OCI-LY7 (cell line): ENCODE data around the gene RBP3. TPM values are rescaled to one million over a fixed set of nuclear protein-coding genes. Genes with fewer than 3 reads are reported as not detected.

Experiments used
- BruUV-seq: library from RNA; stranded (reverse); fragments of 400-500 nt; replicated peaks from 2 replicates; lab custom pipeline; 2021; lab: Mats Ljungman, UMichigan
- CTCF ChIA-PET: fragments of 300-600 bp; sonication (Branson Sonifier 250); formaldehyde crosslinking; loops from one replicate; lab custom pipeline; 2022; ENCODE audit warnings: antibody characterized with exemption; ENCODE audit not compliant: unreplicated experiment; lab: Charles Lee
- POLR2A ChIA-PET: fragments of 300-600 bp; sonication (Branson Sonifier 250); formaldehyde crosslinking; loops from one replicate; lab custom pipeline; 2022; ENCODE audit warnings: antibody characterized with exemption; lab: Charles Lee
- DNase-seq: peaks from one replicate; pipeline ENCODE4 v3.0.0-alpha.2; 2015; ENCODE audit warnings: low spot score
- H2AFZ ChIP-seq: fragments of 200-600 bp; sonication (generic), shearing (Covaris generic); 2 replicates; pipeline ENCODE4 v1.6.1; 2014; ENCODE audit warnings: mild to moderate bottlenecking, antibody characterized with exemption, low read length, moderate library complexity
- H3K27ac ChIP-seq: fragments of 200-600 bp; sonication (generic); 2 replicates; pipeline ENCODE4 v1.5.1; 2014; ENCODE audit warnings: mixed run types, low read depth, mild to moderate bottlenecking, moderate library complexity, low read length, inconsistent platforms; ENCODE audit not compliant: poor library complexity, severe bottlenecking
- H3K36me3 ChIP-seq: fragments of 200-600 bp; sonication (generic); 2 replicates; pipeline ENCODE4 v1.6.1; 2014; ENCODE audit warnings: mild to moderate bottlenecking, antibody characterized with exemption, low read length, moderate library complexity, mixed read lengths; ENCODE audit not compliant: insufficient read depth
- H3K4me1 ChIP-seq: fragments of 200-600 bp; sonication (generic); 2 replicates; pipeline ENCODE4 v1.5.1; 2014; ENCODE audit warnings: mild to moderate bottlenecking, low read length; ENCODE audit not compliant: insufficient read depth, poor library complexity, severe bottlenecking
- H3K4me2 ChIP-seq: fragments of 200-600 bp; sonication (generic); 2 replicates; pipeline ENCODE4 v1.6.1; 2014; ENCODE audit warnings: mild to moderate bottlenecking, low read length
- H3K4me3 ChIP-seq: fragments of 200-600 bp; sonication (generic); 2 replicates; pipeline ENCODE4 v1.5.1; 2014; ENCODE audit warnings: mild to moderate bottlenecking, low read depth, low read length; ENCODE audit not compliant: poor library complexity, severe bottlenecking
- H3K79me2 ChIP-seq: fragments of 200-600 bp; sonication (generic); 2 replicates; pipeline ENCODE4 v1.6.1; 2016; ENCODE audit warnings: low read depth, mild to moderate bottlenecking, low read length, moderate library complexity, mixed read lengths; ENCODE audit not compliant: insufficient read depth
- H3K9me2 ChIP-seq: fragments of 200-600 bp; sonication (generic); 2 replicates; pipeline ENCODE4 v1.6.1; 2016; ENCODE audit warnings: mild to moderate bottlenecking, low read length, mixed read lengths; ENCODE audit not compliant: insufficient read depth
- H3K9me3 ChIP-seq: fragments of 200-600 bp; sonication (generic); 2 replicates; pipeline ENCODE4 v1.6.1; 2014; ENCODE audit warnings: mild to moderate bottlenecking, mixed run types, low read length, mixed read lengths
- H4K20me1 ChIP-seq: fragments of 200-600 bp; sonication (generic); 2 replicates; pipeline ENCODE4 v1.6.1; 2014; ENCODE audit warnings: mild to moderate bottlenecking, antibody characterized with exemption, low read length, moderate library complexity, mixed read lengths; ENCODE audit not compliant: insufficient read depth
- EZH2phosphoT487 ChIP-seq: fragments of 200-600 bp; sonication (generic); IDR thresholded peaks from 2 replicates; pipeline ENCODE4 v1.6.1; 2018; ENCODE audit warnings: low read depth, borderline replicate concordance, mild to moderate bottlenecking, mixed run types, antibody characterized with exemption, low read length, moderate library complexity, mixed read lengths
- intact Hi-C: fragments of 100-400 bp; cut with micrococcal nuclease; formaldehyde crosslinking; loops from one replicate; pipeline ENCODE4 v1.10.0; 2022; ENCODE audit not compliant: unreplicated experiment
- total RNA-seq, 2 experiments: library from RNA; depleted of rRNA in 1 of 2; stranded (reverse); fragments of >200 nt in 1 of 2; shearing (Covaris generic) in 1 of 2; gene quantifications; 2 replicates each; pipeline ENCODE4 v1.2.3, GENCODE V29; 2014 to 2022
- TF ChIP-seq, protein P1 (sequence below): fragments of 200-600 bp; sonication (generic); conservative IDR thresholded peaks from 2 replicates; pipeline ENCODE4 v1.5.1; 2014; ENCODE audit warnings: mild to moderate bottlenecking, antibody characterized with exemption, low read length, moderate library complexity, mixed read lengths

The RBP3 gene
- total RNA-seq, 2 experiments from 2014 or later = not detected

DNA sequence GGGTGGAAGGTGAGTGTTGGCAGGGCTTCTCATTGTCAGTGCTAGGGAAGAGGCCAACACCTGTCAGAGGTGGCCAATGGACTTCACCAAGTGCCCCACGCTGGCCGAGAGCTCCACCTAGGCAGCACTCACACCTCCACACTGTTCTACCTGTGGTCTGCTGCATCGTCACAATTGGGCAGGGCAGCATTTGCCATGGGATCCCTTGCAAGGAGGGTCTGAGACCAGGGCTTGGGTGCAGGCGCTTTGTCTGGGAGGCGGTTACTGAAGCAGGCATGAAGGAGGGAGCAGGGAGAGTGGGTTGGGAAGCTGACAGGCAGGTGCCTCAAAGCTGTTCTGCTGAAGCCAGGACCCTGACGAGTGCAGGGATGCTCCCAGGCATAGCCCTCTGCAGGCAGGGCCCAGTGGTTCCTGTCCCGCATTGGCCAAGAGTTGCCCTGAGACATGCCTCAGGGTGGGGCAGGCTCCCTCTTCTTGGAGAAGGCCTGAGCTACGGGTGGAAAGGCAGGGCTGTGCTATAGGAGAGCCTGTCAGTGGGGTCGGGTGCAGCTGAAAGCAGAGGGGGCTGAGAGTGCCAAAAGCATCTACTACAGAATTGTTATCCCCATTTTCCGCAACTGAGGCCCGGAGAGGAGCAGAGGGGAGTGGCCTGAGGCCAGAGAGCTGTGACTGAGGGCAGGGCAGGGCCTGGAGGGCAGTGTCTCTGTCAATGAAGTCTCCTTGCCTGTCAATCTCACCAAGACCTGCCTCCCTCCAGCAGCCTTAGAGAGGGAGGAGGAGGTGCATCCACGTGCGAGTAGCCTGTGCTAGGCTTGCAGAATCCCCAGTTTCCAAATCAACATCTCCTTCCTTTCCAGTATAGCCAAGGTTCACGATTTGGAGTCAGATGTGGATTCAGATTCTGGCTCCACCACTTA, 4.0 kb downstream of the RBP3 start:
- no peak overlapping the region for H3K4me2 ChIP-seq
- no TSS peak for BruUV-seq
- no peak overlapping the region for H3K4me3 ChIP-seq
- H3K4me1 ChIP-seq = no peaks in the 10 kb centered on the region
- H3K36me3 ChIP-seq = no peaks in the 10 kb centered on the region
- no peaks in the 10 kb centered on the region for H3K9me3 ChIP-seq
- no peak for DNase-seq
- H3K79me2 ChIP-seq = no peaks in the 10 kb centered on the region
- no peak overlapping the region for H3K27ac ChIP-seq
- H2AFZ ChIP-seq = no peak overlapping the region
- CTCF ChIA-PET = no interaction called here
- TF ChIP-seq EZH2phosphoT487 = no peak
- TF ChIP-seq, protein P1, sequence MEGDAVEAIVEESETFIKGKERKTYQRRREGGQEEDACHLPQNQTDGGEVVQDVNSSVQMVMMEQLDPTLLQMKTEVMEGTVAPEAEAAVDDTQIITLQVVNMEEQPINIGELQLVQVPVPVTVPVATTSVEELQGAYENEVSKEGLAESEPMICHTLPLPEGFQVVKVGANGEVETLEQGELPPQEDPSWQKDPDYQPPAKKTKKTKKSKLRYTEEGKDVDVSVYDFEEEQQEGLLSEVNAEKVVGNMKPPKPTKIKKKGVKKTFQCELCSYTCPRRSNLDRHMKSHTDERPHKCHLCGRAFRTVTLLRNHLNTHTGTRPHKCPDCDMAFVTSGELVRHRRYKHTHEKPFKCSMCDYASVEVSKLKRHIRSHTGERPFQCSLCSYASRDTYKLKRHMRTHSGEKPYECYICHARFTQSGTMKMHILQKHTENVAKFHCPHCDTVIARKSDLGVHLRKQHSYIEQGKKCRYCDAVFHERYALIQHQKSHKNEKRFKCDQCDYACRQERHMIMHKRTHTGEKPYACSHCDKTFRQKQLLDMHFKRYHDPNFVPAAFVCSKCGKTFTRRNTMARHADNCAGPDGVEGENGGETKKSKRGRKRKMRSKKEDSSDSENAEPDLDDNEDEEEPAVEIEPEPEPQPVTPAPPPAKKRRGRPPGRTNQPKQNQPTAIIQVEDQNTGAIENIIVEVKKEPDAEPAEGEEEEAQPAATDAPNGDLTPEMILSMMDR = no peak
- intact Hi-C loops = no loop called here
- H4K20me1 ChIP-seq = no peaks in the 10 kb centered on the region
- POLR2A ChIA-PET = no interaction called here
- no peaks in the 10 kb centered on the region for H3K9me2 ChIP-seq

DNA sequence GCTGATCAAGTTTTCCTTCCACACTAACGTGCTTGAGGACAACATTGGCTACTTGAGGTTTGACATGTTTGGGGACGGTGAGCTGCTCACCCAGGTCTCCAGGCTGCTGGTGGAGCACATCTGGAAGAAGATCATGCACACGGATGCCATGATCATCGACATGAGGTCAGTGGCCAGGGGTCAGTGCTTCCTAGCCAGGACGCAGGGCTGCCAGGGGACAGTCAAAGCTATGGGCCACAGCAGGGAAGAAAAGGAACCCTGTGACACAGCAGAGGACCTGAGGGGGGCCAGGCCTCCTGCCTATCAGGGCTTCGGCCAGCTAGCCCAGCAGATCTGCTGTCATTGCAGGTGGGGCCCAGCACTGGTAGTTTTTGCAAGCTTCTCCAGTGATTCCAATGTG, 5.2 kb downstream of the RBP3 start:
- CTCF ChIA-PET = no interaction called here
- no peaks in the 10 kb centered on the region for H3K4me1 ChIP-seq
- intact Hi-C loops = no loop called here
- H4K20me1 ChIP-seq = no peaks in the 10 kb centered on the region
- no peaks in the 10 kb centered on the region for H3K9me2 ChIP-seq
- H3K27ac ChIP-seq = no peak overlapping the region
- no peak overlapping the region for H2AFZ ChIP-seq
- no TSS peak for BruUV-seq
- DNase-seq = no peak
- TF ChIP-seq, protein P1 = no peak
- TF ChIP-seq EZH2phosphoT487 = no peak
- no peak overlapping the region for H3K4me3 ChIP-seq
- POLR2A ChIA-PET = no interaction called here
- no peaks in the 10 kb centered on the region for H3K9me3 ChIP-seq
- H3K79me2 ChIP-seq = no peaks in the 10 kb centered on the region
- H3K36me3 ChIP-seq = no peaks in the 10 kb centered on the region
- H3K4me2 ChIP-seq = no peak overlapping the region

DNA sequence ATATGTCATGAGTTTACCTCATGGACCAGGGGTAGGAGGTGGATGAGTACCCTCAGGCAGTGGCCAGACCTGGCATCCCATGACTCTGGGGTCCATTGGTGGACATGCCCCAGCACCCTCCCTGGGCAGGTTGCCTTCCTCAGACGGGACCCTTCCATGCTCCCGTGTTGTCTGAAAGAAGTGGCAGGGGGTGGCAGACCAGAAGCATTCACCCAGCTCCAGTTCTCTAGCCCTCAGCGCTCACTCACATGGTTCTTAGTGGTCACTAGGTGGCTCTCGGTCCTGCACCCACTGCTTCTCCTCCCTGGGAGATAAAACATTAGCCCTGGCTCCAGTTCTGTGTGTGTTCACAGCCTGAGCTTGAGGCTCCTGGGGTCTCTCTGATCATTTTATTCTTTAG, 6.0 kb downstream of the RBP3 start:
- H3K9me2 ChIP-seq = no peaks in the 10 kb centered on the region
- intact Hi-C loops = no loop called here
- H3K79me2 ChIP-seq = no peaks in the 10 kb centered on the region
- DNase-seq = no peak
- H4K20me1 ChIP-seq = no peaks in the 10 kb centered on the region
- ChIA-PET POLR2A (no interaction called here), CTCF (no interaction called here)
- no TSS peak for BruUV-seq
- H3K9me3 ChIP-seq = no peaks in the 10 kb centered on the region
- no peak overlapping the region for H3K4me2 ChIP-seq
- H3K4me3 ChIP-seq = no peak overlapping the region
- H3K36me3 ChIP-seq = no peaks in the 10 kb centered on the region
- no peaks in the 10 kb centered on the region for H3K4me1 ChIP-seq
- TF ChIP-seq, protein P1 = no peak
- TF ChIP-seq EZH2phosphoT487 = no peak
- no peak overlapping the region for H3K27ac ChIP-seq
- H2AFZ ChIP-seq = no peak overlapping the region
